Left renal pelvis (tissue), 4 donors: ENCODE measurements around the gene SOS1. TPM values are rescaled to one million over a fixed set of nuclear protein-coding genes. Genes with fewer than 3 reads are reported as not detected.
"Not testable (repeated sequence)": the region's sequence is repeated elsewhere in the genome, so short reads cannot be mapped to it uniquely, and the experiment has no call there.

Experiments used
- DNase-seq, 4 donors: peaks; one replicate each; pipeline ENCODE4 v3.0.0-alpha.2; 2013; ENCODE audit warnings: low read depth in 4 of 4, low spot score in 3 of 4
- polyA plus RNA-seq, 4 donors: library from polyadenylated mRNA; unstranded; fragments of 120-200 nt; gene quantifications; one replicate each; pipeline ENCODE4 v1.2.1, GENCODE V29; 2013; ENCODE audit not compliant: insufficient read length in 4 of 4

SOS1 gene
- 10 to 100 TPM; 55.4 to 57.6 (median 56.9) TPM for polyA plus RNA-seq

GRCh38 chr2:39120771-39121522, at the start of gene SOS1:
TSS of gene SOS1 (minus strand) at chr2:39121051. CDS start at chr2:39120422, 629 bp downstream.
- peak; percentile 88 to 93 (median 92) for DNase-seq

GRCh38 chr2:39164089-39164488, 43.2 kb upstream of the SOS1 start:
- DNase-seq, result no peak

- no peak for DNase-seq
These were observed 40.1 kb upstream of the SOS1 start for GRCh38 chr2:39160982-39161381.

GRCh38 chr2:39159283-39159682, 38.4 kb upstream of the SOS1 start:
- DNase-seq, result no peak

GRCh38 chr2:39158351-39158750, 37.5 kb upstream of the SOS1 start:
- DNase-seq, result no peak

- no peak for DNase-seq
These were observed 36.0 kb upstream of the SOS1 start for GRCh38 chr2:39156846-39157245.

- no peak for DNase-seq
These were observed 35.3 kb upstream of the SOS1 start for GRCh38 chr2:39156107-39156506.

GRCh38 chr2:39155573-39155972, 34.7 kb upstream of the SOS1 start:
- not testable (repeated sequence) for DNase-seq

- no peak for DNase-seq
These were observed 34.1 kb upstream of the SOS1 start for GRCh38 chr2:39154944-39155343.

GRCh38 chr2:39153312-39153711, 32.5 kb upstream of the SOS1 start:
- no peak for DNase-seq

GRCh38 chr2:39152504-39152903, 31.7 kb upstream of the SOS1 start:
- no peak for DNase-seq

- DNase-seq, result no peak
These were observed 30.1 kb upstream of the SOS1 start for GRCh38 chr2:39150890-39151497.

- no peak for DNase-seq
These were observed 29.3 kb upstream of the SOS1 start for GRCh38 chr2:39150102-39150562.

- DNase-seq, result no peak
These were observed 25.8 kb upstream of the SOS1 start for GRCh38 chr2:39146630-39147029.

GRCh38 chr2:39145906-39146421, 25.1 kb upstream of the SOS1 start:
- DNase-seq, result no peak

- DNase-seq, result no peak
These were observed 23.6 kb upstream of the SOS1 start for GRCh38 chr2:39144416-39144815.

- DNase-seq, result no peak
These were observed 22.2 kb upstream of the SOS1 start for GRCh38 chr2:39142904-39143605.

- DNase-seq, result no peak
These were observed 20.8 kb upstream of the SOS1 start for GRCh38 chr2:39141334-39142271.

GRCh38 chr2:39140948-39141333, 20.1 kb upstream of the SOS1 start:
- not testable (repeated sequence) for DNase-seq

- no peak for DNase-seq
These were observed 19.5 kb upstream of the SOS1 start for GRCh38 chr2:39140322-39140847.
